Smooth muscle cell (in vitro differentiated cells): ENCODE results near the gene CST9. TPM values are rescaled to one million over a fixed set of nuclear protein-coding genes. Genes with fewer than 3 reads are reported as not detected.

Experiments
- DNase-seq: peaks from one replicate; lab custom pipeline; 2025; ENCODE audit not compliant: unreplicated experiment; lab: John Stamatoyannopoulos, UW
- H2AFZ ChIP-seq: fragments of 200-600 bp; sonication (generic); 2 replicates; pipeline ENCODE4 v1.6.0; 2016; ENCODE audit warnings: antibody characterized with exemption, low read depth, mild to moderate bottlenecking
- H3F3A ChIP-seq: fragments of 200-600 bp; sonication (generic); 2 replicates; pipeline ENCODE4 v1.6.0; 2017; ENCODE audit warnings: antibody characterized with exemption, low read depth
- H3K27ac ChIP-seq: fragments of 200-600 bp; sonication (generic); 2 replicates; pipeline ENCODE4 v1.5.1; 2016; ENCODE audit warnings: low read depth, mild to moderate bottlenecking
- H3K27me3 ChIP-seq: fragments of 200-600 bp; sonication (generic); 2 replicates; pipeline ENCODE4 v1.6.1; 2016; ENCODE audit warnings: low read depth, mild to moderate bottlenecking
- H3K36me3 ChIP-seq: fragments of 200-600 bp; sonication (generic); 2 replicates; pipeline ENCODE4 v1.5.1; 2016; ENCODE audit warnings: low read depth
- H3K4me1 ChIP-seq: fragments of 200-600 bp; sonication (generic); 2 replicates; pipeline ENCODE4 v1.5.1; 2016; ENCODE audit warnings: low read depth
- H3K4me2 ChIP-seq: fragments of 200-600 bp; sonication (generic); 2 replicates; pipeline ENCODE4 v1.6.0; 2016; ENCODE audit warnings: mild to moderate bottlenecking
- H3K4me3 ChIP-seq: fragments of 200-600 bp; sonication (generic); 2 replicates; pipeline ENCODE4 v1.5.1; 2016; ENCODE audit warnings: mild to moderate bottlenecking
- H3K79me2 ChIP-seq: fragments of 200-600 bp; sonication (generic); 2 replicates; pipeline ENCODE4 v1.6.0; 2016; ENCODE audit warnings: low read depth, mild to moderate bottlenecking
- H3K9ac ChIP-seq: fragments of 200-600 bp; sonication (generic); 2 replicates; pipeline ENCODE4 v1.6.0; 2016; ENCODE audit warnings: low read depth
- H3K9me3 ChIP-seq: fragments of 200-600 bp; sonication (generic); replicated peaks from 2 replicates; pipeline ENCODE4 v1.5.1; 2016; ENCODE audit warnings: low read depth
- H4K20me1 ChIP-seq: fragments of 200-600 bp; sonication (generic); 2 replicates; pipeline ENCODE4 v1.6.0; 2016; ENCODE audit warnings: low read depth
- WGBS: methylation state at CpG from one replicate; pipeline ENCODE4 v1.1.7; 2016; ENCODE audit warnings: low lambda C conversion rate; 5-methylcytosine and 5-hydroxymethylcytosine counted together
- polyA plus RNA-seq: library from polyadenylated mRNA; unstranded; fragments of >200 nt; fragmentation: Nextera tagmentation; extraction: Ambion mirVana; gene quantifications from 2 replicates; pipeline ENCODE4 v1.2.1, GENCODE V29; 2016
- total RNA-seq: library from RNA; depleted of rRNA; stranded (reverse); fragments of >200 nt; gene quantifications from 2 replicates; pipeline ENCODE4 v1.2.3, GENCODE V29; 2014
- TF ChIP-seq, protein P1 (sequence below): fragments of 200-600 bp; sonication (generic); IDR thresholded peaks from 2 replicates; pipeline ENCODE4 v1.5.1; 2017; ENCODE audit warnings: borderline replicate concordance, mild to moderate bottlenecking, antibody characterized with exemption; ENCODE audit not compliant: insufficient read depth, poor library complexity, severe bottlenecking

CST9 gene
- total and polyA plus RNA-seq, 2 experiments from 2014 or later: not detected

DNA sequence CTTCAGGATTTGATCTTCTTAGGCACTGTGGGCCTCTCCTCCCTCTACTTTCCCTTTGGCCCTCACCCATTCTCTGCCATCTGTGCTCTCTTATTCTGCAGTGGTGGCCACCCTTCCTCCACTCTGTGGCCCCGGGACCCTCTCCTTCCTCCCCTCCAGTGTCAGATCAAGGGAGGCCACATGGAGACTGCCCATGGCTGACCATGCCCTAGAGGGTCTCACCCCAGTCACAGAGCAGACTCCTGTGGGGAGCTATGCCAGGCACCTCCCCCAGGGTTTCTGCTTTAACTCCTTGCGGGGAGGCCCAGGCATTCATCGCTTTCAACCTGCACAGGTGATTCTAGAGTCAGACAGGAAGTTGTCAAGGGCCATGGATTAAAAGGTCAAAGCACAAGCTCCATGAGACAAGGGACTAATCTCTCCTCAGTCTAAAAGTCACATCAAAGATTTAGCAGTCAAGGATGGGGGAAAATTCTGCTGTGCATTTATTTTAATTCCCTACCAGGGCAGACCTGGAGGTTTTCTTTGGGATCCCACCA is 47.8 kb upstream of the CST9 start:
- no peak overlapping the region for H3K27ac ChIP-seq
- no peak overlapping the region for H2AFZ ChIP-seq
- WGBS: 96% methylated on average over 3 of the region's 3 CpGs
- H3K4me1 ChIP-seq: no peaks in the 10 kb centered on the region
- no peak for DNase-seq
- no peaks in the 10 kb centered on the region for H3K79me2 ChIP-seq
- H3K9me3 ChIP-seq: no peaks in the 10 kb centered on the region
- H3K36me3 ChIP-seq: no peaks in the 10 kb centered on the region
- no peaks in the 10 kb centered on the region for H3F3A ChIP-seq
- H3K27me3 ChIP-seq: no peaks in the 10 kb centered on the region
- no peak overlapping the region for H3K4me2 ChIP-seq
- no peak overlapping the region for H3K9ac ChIP-seq
- no peaks in the 10 kb centered on the region for H4K20me1 ChIP-seq
- TF ChIP-seq, protein P1, sequence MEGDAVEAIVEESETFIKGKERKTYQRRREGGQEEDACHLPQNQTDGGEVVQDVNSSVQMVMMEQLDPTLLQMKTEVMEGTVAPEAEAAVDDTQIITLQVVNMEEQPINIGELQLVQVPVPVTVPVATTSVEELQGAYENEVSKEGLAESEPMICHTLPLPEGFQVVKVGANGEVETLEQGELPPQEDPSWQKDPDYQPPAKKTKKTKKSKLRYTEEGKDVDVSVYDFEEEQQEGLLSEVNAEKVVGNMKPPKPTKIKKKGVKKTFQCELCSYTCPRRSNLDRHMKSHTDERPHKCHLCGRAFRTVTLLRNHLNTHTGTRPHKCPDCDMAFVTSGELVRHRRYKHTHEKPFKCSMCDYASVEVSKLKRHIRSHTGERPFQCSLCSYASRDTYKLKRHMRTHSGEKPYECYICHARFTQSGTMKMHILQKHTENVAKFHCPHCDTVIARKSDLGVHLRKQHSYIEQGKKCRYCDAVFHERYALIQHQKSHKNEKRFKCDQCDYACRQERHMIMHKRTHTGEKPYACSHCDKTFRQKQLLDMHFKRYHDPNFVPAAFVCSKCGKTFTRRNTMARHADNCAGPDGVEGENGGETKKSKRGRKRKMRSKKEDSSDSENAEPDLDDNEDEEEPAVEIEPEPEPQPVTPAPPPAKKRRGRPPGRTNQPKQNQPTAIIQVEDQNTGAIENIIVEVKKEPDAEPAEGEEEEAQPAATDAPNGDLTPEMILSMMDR: no peak
- no peak overlapping the region for H3K4me3 ChIP-seq

DNA sequence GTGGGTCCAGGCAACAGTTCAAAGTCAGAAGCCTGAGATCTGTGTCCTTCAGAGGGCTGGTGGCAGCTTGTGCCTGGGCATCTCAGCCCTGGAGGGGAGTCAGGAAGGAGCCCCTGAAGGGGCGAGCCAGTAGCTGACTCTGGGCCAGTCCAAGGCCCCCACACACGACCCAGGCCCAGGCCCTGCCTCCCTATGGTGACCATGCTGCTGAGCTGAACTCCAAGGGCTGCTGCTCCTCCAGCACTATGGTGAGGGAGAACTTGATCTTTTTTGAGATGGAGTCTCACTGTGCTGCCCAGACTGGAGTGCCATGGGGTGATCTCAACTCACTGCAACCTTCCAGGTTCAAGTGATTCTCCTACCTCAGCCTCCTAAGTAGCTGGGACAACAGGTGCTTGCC is 47.2 kb upstream of the CST9 start:
- no peaks in the 10 kb centered on the region for H3K27me3 ChIP-seq
- H2AFZ ChIP-seq: no peak overlapping the region
- no peaks in the 10 kb centered on the region for H3K36me3 ChIP-seq
- H3K4me3 ChIP-seq: no peak overlapping the region
- no peak for DNase-seq
- TF ChIP-seq, protein P1: no peak
- 86% methylated on average over 2 of the region's 2 CpGs for WGBS
- no peaks in the 10 kb centered on the region for H3K9me3 ChIP-seq
- H3K79me2 ChIP-seq: no peaks in the 10 kb centered on the region
- H4K20me1 ChIP-seq: no peaks in the 10 kb centered on the region
- no peaks in the 10 kb centered on the region for H3K4me1 ChIP-seq
- no peak overlapping the region for H3K9ac ChIP-seq
- H3K4me2 ChIP-seq: no peak overlapping the region
- H3K27ac ChIP-seq: no peak overlapping the region
- no peaks in the 10 kb centered on the region for H3F3A ChIP-seq

DNA sequence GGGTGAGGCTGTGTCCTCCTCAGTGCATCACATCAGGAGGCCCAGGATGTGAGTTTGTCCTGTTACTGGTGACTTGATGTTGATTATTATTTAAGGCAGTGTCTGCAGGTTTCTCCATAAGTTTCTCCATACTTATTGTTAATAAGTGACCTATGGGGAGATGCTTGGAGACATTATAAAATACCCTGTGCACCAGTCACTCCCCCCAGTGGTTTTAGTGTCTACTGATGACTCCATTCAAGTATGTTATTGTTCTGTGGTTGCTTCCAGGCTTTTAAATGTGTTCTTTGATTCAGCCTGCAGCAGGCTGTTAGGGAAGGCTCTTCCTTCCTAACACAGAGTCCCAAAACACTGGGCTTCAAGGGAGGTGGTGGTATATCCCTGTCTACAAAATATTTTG is 46.7 kb upstream of the CST9 start:
- H3K27ac ChIP-seq: no peak overlapping the region
- H3K4me3 ChIP-seq: no peak overlapping the region
- no peaks in the 10 kb centered on the region for H3K36me3 ChIP-seq
- TF ChIP-seq, protein P1: no peak
- H3K27me3 ChIP-seq: no peaks in the 10 kb centered on the region
- H3K4me1 ChIP-seq: no peaks in the 10 kb centered on the region
- no peaks in the 10 kb centered on the region for H3K9me3 ChIP-seq
- no peaks in the 10 kb centered on the region for H4K20me1 ChIP-seq
- no peak for DNase-seq
- no peaks in the 10 kb centered on the region for H3F3A ChIP-seq
- no peak overlapping the region for H3K4me2 ChIP-seq
- H3K79me2 ChIP-seq: no peaks in the 10 kb centered on the region
- H3K9ac ChIP-seq: no peak overlapping the region
- no peak overlapping the region for H2AFZ ChIP-seq

DNA sequence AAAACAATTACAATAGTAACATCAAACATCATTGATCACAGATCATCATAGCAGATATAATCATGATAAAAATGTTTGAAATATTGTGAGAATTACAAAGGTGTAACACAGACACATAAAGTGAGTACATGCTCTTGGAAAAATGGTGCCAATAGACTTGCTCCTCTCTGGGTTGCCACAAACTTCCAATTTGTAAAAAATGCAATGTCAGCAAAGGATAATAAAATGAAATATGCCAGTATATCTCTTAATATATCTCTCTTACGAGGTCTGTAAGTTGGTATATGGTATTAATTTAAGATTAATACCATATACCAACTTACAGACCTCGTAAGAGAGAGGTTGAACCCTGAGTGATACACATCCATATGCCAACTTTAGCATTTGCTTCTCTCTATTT is 45.4 kb upstream of the CST9 start:
- H3F3A ChIP-seq: no peaks in the 10 kb centered on the region
- H3K4me2 ChIP-seq: no peak overlapping the region
- H3K27ac ChIP-seq: no peak overlapping the region
- no peak overlapping the region for H3K4me3 ChIP-seq
- no peak overlapping the region for H3K9ac ChIP-seq
- H3K79me2 ChIP-seq: no peaks in the 10 kb centered on the region
- no peak overlapping the region for H2AFZ ChIP-seq
- no peaks in the 10 kb centered on the region for H3K9me3 ChIP-seq
- TF ChIP-seq, protein P1: no peak
- WGBS: 91% methylated on average over 2 of the region's 2 CpGs
- H3K4me1 ChIP-seq: no peaks in the 10 kb centered on the region
- no peaks in the 10 kb centered on the region for H4K20me1 ChIP-seq
- DNase-seq: no peak
- H3K36me3 ChIP-seq: no peaks in the 10 kb centered on the region
- no peaks in the 10 kb centered on the region for H3K27me3 ChIP-seq
